GM06990 (cell line): ENCODE data around the gene NOTCH4.

ENCODE experiments used
- DNase-seq: peaks from one replicate; pipeline ENCODE4 v3.0.0-alpha.2; 2011; ENCODE audit not compliant: insufficient read length; ENCODE audit errors: extremely low read depth
- H3K27me3 ChIP-seq: replicated peaks from 2 replicates; pipeline ENCODE4 v1.6.0; 2011; ENCODE audit warnings: low read length; ENCODE audit not compliant: control insufficient read depth, insufficient read depth
- H3K36me3 ChIP-seq: 2 replicates; pipeline ENCODE4 v1.5.1; 2011; ENCODE audit warnings: low read length; ENCODE audit not compliant: control insufficient read depth, insufficient read depth
- H3K4me3 ChIP-seq: replicated peaks from 2 replicates; pipeline ENCODE4 v1.5.1; 2011; ENCODE audit warnings: low read depth, mild to moderate bottlenecking, control low read depth, low read length
- CTCF ChIP-seq: IDR thresholded peaks from 2 replicates; pipeline ENCODE4 v1.5.1; 2011; ENCODE audit warnings: low read length, control low read depth, mild to moderate bottlenecking, inconsistent platforms; ENCODE audit not compliant: insufficient read depth, poor library complexity, severe bottlenecking

NOTCH4 gene

GRCh38 chr6:32210191-32210601, 13.7 kb downstream of the NOTCH4 start:
- no peak overlapping the region for H3K4me3 ChIP-seq
- TF ChIP-seq CTCF, result no peak
- no peak for DNase-seq
- no peaks in the 10 kb centered on the region; the same call in 1 of the 2 replicates for H3K27me3 ChIP-seq
- no peaks in the 10 kb centered on the region for H3K36me3 ChIP-seq

DNA sequence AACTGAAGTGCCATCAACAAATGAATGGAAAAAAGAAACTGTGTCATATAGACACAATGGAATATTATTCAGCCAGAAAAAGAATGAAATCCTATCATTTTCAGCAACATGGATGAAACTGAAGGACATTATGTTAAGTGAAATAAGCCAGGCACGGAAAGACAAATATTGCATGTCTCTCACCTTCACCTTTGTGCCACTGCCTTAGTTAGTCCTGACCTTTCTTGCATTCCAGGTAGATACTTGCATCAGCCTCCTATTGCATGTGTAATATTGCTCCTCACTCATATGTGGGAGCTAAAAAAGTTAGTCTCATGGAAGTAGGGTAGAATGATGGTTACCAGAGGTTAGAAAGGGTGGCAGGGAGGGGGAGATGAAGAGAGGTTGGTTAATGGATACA, 14.9 kb downstream of the NOTCH4 start:
- no peak for DNase-seq
- Histone ChIP-seq H3K36me3 (no peaks in the 10 kb centered on the region), H3K4me3 (no peak overlapping the region), H3K27me3 (no peaks in the 10 kb centered on the region; the same call in 1 of the 2 replicates)
- no peak for TF ChIP-seq CTCF

DNA sequence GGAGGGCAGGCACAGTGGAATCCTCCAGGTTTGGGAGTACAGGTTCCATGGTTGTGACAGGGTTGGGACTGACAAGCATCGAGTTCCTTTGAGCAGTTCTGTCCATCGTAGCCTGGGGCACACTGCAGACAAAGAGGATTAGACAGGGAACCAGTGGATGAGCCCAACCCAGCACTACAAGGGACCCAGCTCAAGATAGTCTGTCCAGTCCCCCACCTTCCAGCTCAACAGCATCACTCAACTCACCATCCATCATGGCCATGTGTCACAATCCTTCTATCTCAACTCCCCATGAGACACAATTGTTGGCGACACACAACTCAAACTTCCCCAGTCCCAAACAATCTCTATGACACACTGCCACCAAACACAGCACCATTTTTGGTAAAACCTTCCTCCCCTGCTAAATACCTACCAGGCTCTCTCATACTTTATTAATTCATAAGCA, 19.6 kb downstream of the NOTCH4 start:
- no peak for TF ChIP-seq CTCF
- H3K4me3 ChIP-seq, result no peak overlapping the region
- no peaks in the 10 kb centered on the region for H3K36me3 ChIP-seq
- H3K27me3 ChIP-seq, result no peaks in the 10 kb centered on the region; the same call in 1 of the 2 replicates
- DNase-seq, result no peak

DNA sequence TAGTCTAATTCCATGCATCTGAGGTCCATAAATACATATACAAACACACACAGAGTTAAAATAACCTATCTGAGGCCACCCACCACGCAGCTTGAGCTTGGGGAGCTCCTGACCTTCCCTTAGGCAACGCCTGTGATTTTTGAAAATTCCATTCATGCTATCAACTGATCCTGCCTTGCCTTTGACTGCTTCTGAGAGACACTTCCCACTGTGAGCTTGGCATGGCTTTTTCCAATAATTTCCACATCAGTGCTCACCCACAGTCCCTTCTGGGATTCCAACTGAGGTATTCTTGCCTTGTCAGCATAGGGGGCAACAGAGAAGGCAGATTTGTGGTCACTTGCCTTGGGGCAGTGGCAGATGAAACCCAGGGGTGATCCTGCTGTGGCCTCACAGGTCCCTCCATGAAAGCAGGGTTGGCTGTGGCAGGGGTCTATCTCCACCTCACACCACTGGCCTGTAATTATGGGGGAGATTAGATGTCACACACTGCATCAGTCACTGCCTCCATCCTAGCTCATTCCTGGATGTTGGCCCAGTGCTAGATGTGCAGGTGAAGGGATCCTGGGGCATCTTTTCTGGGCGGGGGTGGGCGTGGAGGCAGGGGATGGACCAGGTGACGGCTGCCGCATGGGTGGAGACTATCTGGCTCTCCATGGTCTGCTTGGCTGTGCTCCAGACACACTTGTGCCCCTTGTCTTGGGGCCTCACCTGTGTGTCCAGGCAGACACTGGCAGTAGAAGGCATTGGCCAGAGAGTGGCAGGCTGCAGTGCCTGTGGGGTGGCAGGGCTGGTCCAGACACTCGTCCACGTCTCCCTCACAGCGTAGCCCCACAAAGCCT, 20.2 kb downstream of the NOTCH4 start:
- no peak for DNase-seq
- H3K27me3 ChIP-seq, result no peaks in the 10 kb centered on the region; the same call in 1 of the 2 replicates
- no peaks in the 10 kb centered on the region for H3K36me3 ChIP-seq
- H3K4me3 ChIP-seq, result no peak overlapping the region
- TF ChIP-seq CTCF, result no peak

DNA sequence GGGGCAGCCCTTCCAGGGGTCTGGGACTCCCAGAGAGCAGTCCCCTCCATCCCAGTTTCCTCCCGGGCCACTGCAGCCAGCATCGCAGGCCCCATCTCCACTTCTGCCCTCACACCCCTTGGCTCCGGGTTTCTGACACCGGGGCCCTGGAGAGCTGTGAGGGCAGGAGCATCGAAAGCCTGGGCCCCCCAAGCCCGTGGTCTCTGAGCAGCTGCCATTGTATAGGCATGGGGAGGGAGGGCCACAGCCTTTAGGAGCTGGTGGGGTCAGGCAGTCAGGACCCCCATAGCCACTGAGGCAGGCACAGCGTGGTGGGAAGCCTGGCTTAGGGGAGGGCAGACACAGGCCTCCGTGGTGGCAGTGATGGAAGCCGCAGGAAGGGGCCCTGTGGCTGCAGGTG, 21.7 kb downstream of the NOTCH4 start:
- Histone ChIP-seq H3K36me3 (no peaks in the 10 kb centered on the region), H3K27me3 (no peaks in the 10 kb centered on the region; the same call in 1 of the 2 replicates), H3K4me3 (no peak overlapping the region)
- TF ChIP-seq CTCF, result no peak
- no peak for DNase-seq
